ENCODE results near the gene SIK3.

SIK3 gene

DNA sequence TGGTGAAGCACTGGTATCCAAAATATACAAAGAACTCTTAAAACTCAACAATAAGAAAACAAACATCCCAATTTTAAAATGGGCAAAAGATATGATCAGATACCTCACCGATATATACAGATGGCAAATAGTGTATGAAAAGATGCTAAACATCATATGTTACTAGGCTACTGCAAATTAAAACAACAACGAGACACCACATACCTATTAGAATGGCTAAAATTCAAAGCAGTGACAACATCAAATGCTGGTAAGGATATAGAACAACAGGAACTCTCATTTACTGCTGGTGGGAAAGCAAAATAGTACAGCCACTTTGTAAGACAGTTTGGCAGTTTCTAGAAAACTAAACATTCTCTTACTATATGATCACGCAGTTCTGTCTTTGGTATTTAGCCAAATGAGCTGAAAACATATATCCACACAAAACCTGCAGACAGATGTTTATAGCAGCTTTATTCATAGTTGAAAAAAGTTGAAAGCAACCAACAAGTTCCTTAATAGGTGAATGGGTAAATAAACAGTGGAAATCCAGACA is 38.5 kb downstream of the SIK3 start:
- Histone ChIP-seq H3K36me3 (no peaks in the 10 kb centered on the region), H3K27me3 (no peaks in the 10 kb centered on the region), H3K4me1 (ENCODE audit: control insufficient read depth in 1 of 2, insufficient read depth in 1 of 2, low read depth in 1 of 2, low read length in 1 of 2) (peaks cover 4 to 12% of the 10 kb centered on the region in 2 experiments), H3K9me3 (no peaks in the 10 kb centered on the region), H3K27ac (no peak overlapping the region), H3K4me3 (ENCODE audit: low read depth in 1 of 2, low read length in 1 of 2) (no peak overlapping the region)
- TF ChIP-seq, protein P1, sequence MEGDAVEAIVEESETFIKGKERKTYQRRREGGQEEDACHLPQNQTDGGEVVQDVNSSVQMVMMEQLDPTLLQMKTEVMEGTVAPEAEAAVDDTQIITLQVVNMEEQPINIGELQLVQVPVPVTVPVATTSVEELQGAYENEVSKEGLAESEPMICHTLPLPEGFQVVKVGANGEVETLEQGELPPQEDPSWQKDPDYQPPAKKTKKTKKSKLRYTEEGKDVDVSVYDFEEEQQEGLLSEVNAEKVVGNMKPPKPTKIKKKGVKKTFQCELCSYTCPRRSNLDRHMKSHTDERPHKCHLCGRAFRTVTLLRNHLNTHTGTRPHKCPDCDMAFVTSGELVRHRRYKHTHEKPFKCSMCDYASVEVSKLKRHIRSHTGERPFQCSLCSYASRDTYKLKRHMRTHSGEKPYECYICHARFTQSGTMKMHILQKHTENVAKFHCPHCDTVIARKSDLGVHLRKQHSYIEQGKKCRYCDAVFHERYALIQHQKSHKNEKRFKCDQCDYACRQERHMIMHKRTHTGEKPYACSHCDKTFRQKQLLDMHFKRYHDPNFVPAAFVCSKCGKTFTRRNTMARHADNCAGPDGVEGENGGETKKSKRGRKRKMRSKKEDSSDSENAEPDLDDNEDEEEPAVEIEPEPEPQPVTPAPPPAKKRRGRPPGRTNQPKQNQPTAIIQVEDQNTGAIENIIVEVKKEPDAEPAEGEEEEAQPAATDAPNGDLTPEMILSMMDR (IDR thresholded peaks at IDR 0.05) = no peak

GRCh38 chr11:117058761-117059261 is 39.4 kb downstream of the SIK3 start:
- TF ChIP-seq, protein P1 (IDR thresholded peaks at IDR 0.05) = no peak
- no peaks in the 10 kb centered on the region for H3K36me3 ChIP-seq
- no peak overlapping the region for H3K27ac ChIP-seq
- H3K4me1 ChIP-seq (ENCODE audit: control insufficient read depth in 1 of 2, insufficient read depth in 1 of 2, low read depth in 1 of 2, low read length in 1 of 2) = peaks cover 4 to 12% of the 10 kb centered on the region in 2 experiments
- H3K27me3 ChIP-seq = no peaks in the 10 kb centered on the region
- no peak overlapping the region for H3K4me3 ChIP-seq (ENCODE audit: low read depth in 1 of 2, low read length in 1 of 2)
- H3K9me3 ChIP-seq = no peaks in the 10 kb centered on the region

DNA sequence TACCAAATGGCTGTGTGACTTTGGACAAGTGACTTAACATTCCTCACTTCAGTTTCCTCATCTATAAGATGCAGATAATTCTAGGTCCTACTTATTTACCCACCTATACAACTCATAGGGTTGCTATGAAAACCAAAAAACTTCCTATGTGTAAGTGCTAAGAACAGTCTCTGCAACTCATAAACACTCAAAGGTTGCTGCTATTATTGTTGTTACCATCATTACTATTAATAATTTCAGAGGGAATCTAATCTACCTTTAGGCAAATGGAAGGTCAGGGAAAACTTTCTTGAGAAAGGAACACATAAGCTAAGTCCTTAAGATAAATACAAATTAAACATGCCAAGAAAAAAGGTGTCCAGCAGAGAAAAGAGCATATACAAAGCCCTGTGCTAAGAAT is 40.5 kb downstream of the SIK3 start:
- no peak overlapping the region for H3K4me3 ChIP-seq (ENCODE audit: low read depth in 1 of 2, low read length in 1 of 2)
- TF ChIP-seq, protein P1 (IDR thresholded peaks at IDR 0.05) = no peak

GRCh38 chr11:117057317-117057716 is 40.9 kb downstream of the SIK3 start:
- Histone ChIP-seq H3K4me1 (ENCODE audit: control insufficient read depth in 1 of 2, insufficient read depth in 1 of 2, low read depth in 1 of 2, low read length in 1 of 2) (peaks cover 4 to 12% of the 10 kb centered on the region in 2 experiments), H3K9me3 (no peaks in the 10 kb centered on the region), H3K27me3 (no peaks in the 10 kb centered on the region), H3K36me3 (no peaks in the 10 kb centered on the region), H3K27ac (no peak overlapping the region), H3K4me3 (ENCODE audit: low read depth in 1 of 2, low read length in 1 of 2) (no peak overlapping the region)
- TF ChIP-seq, protein P1 (IDR thresholded peaks at IDR 0.05) = no peak

More for the DNA sequence above, 40.5 kb downstream of the SIK3 start:
- no peaks in the 10 kb centered on the region for H3K9me3 ChIP-seq
- H3K4me1 ChIP-seq (ENCODE audit: control insufficient read depth in 1 of 2, insufficient read depth in 1 of 2, low read depth in 1 of 2, low read length in 1 of 2) = peaks cover 4 to 12% of the 10 kb centered on the region in 2 experiments
- no peaks in the 10 kb centered on the region for H3K27me3 ChIP-seq
- no peaks in the 10 kb centered on the region for H3K36me3 ChIP-seq
- no peak overlapping the region for H3K27ac ChIP-seq

DNA sequence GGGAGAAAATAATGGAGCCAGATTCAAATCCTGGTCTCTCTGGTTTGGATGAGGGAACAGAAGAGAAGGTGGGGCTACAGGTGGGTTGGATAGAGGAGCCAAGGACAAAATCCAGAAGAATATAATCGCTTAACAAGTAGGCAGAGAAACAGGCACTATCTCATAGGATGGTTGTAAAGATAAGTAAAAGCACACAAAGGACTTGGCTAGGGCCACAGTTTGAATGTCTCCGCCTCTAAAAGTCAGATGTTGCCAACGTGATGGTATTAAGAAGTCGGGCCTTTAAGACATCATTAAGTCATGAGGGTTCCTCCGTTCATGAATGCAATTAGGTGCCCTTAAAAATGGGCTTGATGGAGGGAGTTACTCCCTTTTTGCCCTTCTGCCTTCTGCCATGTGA is 42.8 kb downstream of the SIK3 start:
- H3K4me1 ChIP-seq (ENCODE audit: control insufficient read depth in 1 of 2, insufficient read depth in 1 of 2, low read depth in 1 of 2, low read length in 1 of 2) = peaks cover 4 to 5% of the 10 kb centered on the region in 2 experiments
- H3K36me3 ChIP-seq = no peaks in the 10 kb centered on the region
- H3K27me3 ChIP-seq = no peaks in the 10 kb centered on the region
- H3K9me3 ChIP-seq = no peaks in the 10 kb centered on the region
- TF ChIP-seq, protein P1 (IDR thresholded peaks at IDR 0.05) = no peak
- no peak overlapping the region for H3K27ac ChIP-seq
- no peak overlapping the region for H3K4me3 ChIP-seq (ENCODE audit: low read depth in 1 of 2, low read length in 1 of 2)
